ENCODE measurements around the gene AGTPBP1.

AGTPBP1 gene

GRCh38 chr9:85685081-85685480, 56.7 kb downstream of the AGTPBP1 start:
- Histone ChIP-seq H3K27ac (no peak overlapping the region), H3K4me3 (ENCODE audit: low read depth, low read length) (no peak overlapping the region), H3K27me3 (replicated peaks) (no peaks in the 10 kb centered on the region), H3K36me3 (replicated peaks) (no peaks in the 10 kb centered on the region)
- TF ChIP-seq CTCF (IDR thresholded peaks at IDR 0.05; ENCODE audit: low read depth, low read length, missing control alignments) = no peak
- no peak for DNase-seq
- in situ Hi-C loops (cut with HindIII; ENCODE audit: low pct_ligation_motif_present, low sequenced_read_pairs) = no loop called here

GRCh38 chr9:85676790-85677189, 65.0 kb downstream of the AGTPBP1 start:
- Histone ChIP-seq H3K4me3 (ENCODE audit: low read depth, low read length) (no peak overlapping the region), H3K27me3 (replicated peaks) (no peaks in the 10 kb centered on the region), H3K27ac (no peak overlapping the region), H3K36me3 (replicated peaks) (no peaks in the 10 kb centered on the region)
- in situ Hi-C loops (cut with HindIII; ENCODE audit: low pct_ligation_motif_present, low sequenced_read_pairs) = no loop called here
- TF ChIP-seq CTCF (IDR thresholded peaks at IDR 0.05; ENCODE audit: low read depth, low read length, missing control alignments) = no peak
- DNase-seq = no peak

- no peak for DNase-seq
These were observed 74.4 kb downstream of the AGTPBP1 start for GRCh38 chr9:85667374-85667773.

DNA sequence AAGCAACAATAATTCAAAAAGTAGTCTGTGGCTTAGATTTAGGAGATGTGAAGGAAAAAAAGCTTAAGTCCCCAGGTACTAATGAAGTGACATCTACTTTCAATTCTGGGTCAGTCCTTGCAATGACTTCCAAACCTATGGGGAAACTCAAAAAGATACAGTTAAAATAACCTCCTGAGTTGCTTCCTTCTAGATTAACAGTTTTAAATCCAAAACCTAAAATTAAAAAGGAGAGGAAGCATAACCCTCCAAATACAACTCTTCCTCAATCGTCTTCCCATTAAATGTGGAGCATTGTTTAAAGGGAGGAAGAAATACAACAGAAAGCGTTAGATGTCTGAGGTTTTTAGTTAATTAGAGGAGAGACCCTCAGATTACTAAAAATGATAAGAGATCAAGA, 75.7 kb downstream of the AGTPBP1 start:
- in situ Hi-C loops (cut with HindIII; ENCODE audit: low pct_ligation_motif_present, low sequenced_read_pairs) = no loop called here
- H3K27me3 ChIP-seq (replicated peaks) = no peaks in the 10 kb centered on the region
- no peak for TF ChIP-seq CTCF (IDR thresholded peaks at IDR 0.05; ENCODE audit: low read depth, low read length, missing control alignments)
- no peak overlapping the region for H3K4me3 ChIP-seq (ENCODE audit: low read depth, low read length)
- H3K36me3 ChIP-seq (replicated peaks) = no peaks in the 10 kb centered on the region
- no peak for DNase-seq
- H3K27ac ChIP-seq = no peak overlapping the region

More at GRCh38 chr9:85667374-85667773, 74.4 kb downstream of the AGTPBP1 start:
- no peak for TF ChIP-seq CTCF (IDR thresholded peaks at IDR 0.05; ENCODE audit: low read depth, low read length, missing control alignments)
- Histone ChIP-seq H3K27ac (no peak overlapping the region), H3K4me3 (ENCODE audit: low read depth, low read length) (no peak overlapping the region), H3K27me3 (replicated peaks) (no peaks in the 10 kb centered on the region), H3K36me3 (replicated peaks) (no peaks in the 10 kb centered on the region)
- in situ Hi-C loops (cut with HindIII; ENCODE audit: low pct_ligation_motif_present, low sequenced_read_pairs) = no loop called here

DNA sequence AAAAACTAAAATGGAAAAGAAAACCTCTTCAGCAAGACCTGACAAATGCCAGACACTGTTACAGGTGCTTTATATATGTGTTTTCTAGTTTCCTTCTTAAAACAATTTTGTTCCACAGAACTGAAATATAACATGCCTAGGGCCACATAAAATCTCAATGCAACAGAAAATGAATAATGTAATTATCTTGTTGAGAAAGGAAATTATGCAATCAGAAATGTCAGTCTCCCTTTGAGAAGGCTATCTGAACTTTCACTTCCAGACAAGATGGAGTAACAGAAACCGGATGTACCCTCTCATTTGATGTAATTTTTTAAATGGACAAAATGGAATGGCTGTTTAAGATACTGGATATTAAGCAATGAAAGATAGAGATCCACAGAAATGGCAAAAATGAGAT, 79.2 kb downstream of the AGTPBP1 start:
- Histone ChIP-seq H3K27ac (no peak overlapping the region), H3K36me3 (replicated peaks) (no peaks in the 10 kb centered on the region), H3K4me3 (ENCODE audit: low read depth, low read length) (no peak overlapping the region), H3K27me3 (replicated peaks) (no peaks in the 10 kb centered on the region)
- no peak for TF ChIP-seq CTCF (IDR thresholded peaks at IDR 0.05; ENCODE audit: low read depth, low read length, missing control alignments)
- in situ Hi-C loops (cut with HindIII; ENCODE audit: low pct_ligation_motif_present, low sequenced_read_pairs) = no loop called here
- no peak for DNase-seq

DNA sequence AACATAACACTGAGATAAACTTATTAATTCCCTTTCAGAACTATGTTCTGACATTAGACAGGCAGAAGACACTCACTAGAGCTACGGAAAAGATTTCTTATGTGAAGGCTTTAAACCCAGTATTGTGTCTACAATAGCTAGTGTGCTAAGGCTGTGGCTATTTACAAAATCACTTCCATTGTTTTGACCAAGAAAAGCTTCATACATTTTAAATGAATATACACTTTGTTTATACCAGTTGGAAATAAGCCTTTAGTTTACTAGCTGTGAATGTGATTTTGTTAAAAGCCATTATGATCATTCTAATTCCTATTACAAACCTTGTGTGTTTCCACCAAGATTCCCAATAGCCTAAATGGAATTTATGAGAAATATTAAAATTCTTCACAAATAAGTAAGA, 83.0 kb downstream of the AGTPBP1 start:
- no peak for TF ChIP-seq CTCF (IDR thresholded peaks at IDR 0.05; ENCODE audit: low read depth, low read length, missing control alignments)
- no peaks in the 10 kb centered on the region for H3K36me3 ChIP-seq (replicated peaks)
- no peak overlapping the region for H3K27ac ChIP-seq
- no peak for DNase-seq
- in situ Hi-C loops (cut with HindIII; ENCODE audit: low pct_ligation_motif_present, low sequenced_read_pairs) = no loop called here
- no peaks in the 10 kb centered on the region for H3K27me3 ChIP-seq (replicated peaks)
- H3K4me3 ChIP-seq (ENCODE audit: low read depth, low read length) = no peak overlapping the region

Measured in brain microvascular endothelial cell (primary cell).